GM20000 (cell line): ENCODE data around the gene SLC39A5.

Experiments
- DNase-seq: peaks from one replicate; pipeline ENCODE4 v3.0.0; 2012; ENCODE audit warnings: low spot score
- TF ChIP-seq, protein P1 (sequence below): IDR thresholded peaks from 2 replicates; pipeline ENCODE4 v1.5.1; 2012; ENCODE audit warnings: mild to moderate bottlenecking, control low read depth; ENCODE audit errors: extremely low read depth, missing control alignments

The SLC39A5 gene

DNA sequence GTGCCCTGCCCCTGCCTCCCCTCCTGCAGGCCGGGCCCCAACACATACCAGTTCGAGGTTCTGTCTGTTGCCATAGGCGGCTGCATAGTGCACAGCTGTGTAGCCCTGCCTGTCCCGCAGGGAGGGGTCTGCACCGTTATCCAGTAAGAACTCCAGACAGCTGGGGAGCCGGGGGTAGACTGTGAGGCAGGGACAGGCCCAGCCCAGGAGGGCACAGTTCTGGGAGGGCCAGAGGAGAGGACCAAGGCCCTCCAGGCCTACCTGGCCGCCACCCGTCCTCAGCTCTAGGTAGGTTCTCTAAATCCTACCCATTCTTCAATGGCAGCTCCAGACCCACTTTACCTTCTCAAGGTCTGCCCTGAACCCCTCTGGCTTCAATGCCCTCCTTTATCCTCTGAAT lies 18.9 kb downstream of the SLC39A5 start:
- TF ChIP-seq, protein P1, sequence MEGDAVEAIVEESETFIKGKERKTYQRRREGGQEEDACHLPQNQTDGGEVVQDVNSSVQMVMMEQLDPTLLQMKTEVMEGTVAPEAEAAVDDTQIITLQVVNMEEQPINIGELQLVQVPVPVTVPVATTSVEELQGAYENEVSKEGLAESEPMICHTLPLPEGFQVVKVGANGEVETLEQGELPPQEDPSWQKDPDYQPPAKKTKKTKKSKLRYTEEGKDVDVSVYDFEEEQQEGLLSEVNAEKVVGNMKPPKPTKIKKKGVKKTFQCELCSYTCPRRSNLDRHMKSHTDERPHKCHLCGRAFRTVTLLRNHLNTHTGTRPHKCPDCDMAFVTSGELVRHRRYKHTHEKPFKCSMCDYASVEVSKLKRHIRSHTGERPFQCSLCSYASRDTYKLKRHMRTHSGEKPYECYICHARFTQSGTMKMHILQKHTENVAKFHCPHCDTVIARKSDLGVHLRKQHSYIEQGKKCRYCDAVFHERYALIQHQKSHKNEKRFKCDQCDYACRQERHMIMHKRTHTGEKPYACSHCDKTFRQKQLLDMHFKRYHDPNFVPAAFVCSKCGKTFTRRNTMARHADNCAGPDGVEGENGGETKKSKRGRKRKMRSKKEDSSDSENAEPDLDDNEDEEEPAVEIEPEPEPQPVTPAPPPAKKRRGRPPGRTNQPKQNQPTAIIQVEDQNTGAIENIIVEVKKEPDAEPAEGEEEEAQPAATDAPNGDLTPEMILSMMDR, result no peak
- DNase-seq, result no peak

DNA sequence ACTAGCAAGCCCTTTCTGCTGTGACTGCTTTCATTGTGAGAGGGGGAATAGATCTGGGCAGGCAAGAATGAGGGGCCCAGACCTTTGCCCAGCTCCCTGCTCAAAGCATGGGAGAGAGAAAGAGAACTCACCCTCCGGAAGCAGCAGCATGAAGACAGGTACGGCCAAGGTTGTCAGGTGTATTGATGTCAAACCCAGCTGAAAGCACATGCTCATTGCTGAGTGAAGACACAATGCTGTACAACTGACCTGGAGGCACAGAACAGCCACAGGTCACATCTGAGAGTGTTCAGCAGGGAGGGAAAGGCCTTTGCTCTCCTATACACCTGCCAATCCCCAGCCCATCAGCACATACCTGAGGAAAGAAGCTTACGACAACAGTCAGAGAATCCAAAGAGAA lies 22.8 kb downstream of the SLC39A5 start:
- DNase-seq, result no peak
- TF ChIP-seq, protein P1, result no peak

DNA sequence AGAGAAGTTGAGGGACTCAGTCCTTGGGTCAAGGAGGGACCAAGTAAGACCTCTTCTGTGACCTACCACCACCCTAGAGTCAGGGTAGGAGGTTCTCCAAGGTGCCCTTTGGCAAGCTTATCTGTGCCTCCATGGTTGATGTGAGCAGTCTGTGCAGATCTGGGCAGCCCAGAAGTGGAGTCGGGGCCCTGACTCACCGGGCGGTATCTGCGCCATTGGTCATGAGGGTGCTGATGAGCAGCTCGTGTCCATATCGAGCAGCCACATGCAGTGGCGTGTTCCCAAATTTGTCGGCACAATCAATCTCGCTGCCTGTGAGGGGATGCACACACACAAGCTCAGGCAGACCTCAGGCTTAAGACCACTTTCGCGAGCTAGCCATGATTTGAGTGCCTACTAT lies 23.2 kb downstream of the SLC39A5 start:
- TF ChIP-seq, protein P1, result no peak
- no peak for DNase-seq

DNA sequence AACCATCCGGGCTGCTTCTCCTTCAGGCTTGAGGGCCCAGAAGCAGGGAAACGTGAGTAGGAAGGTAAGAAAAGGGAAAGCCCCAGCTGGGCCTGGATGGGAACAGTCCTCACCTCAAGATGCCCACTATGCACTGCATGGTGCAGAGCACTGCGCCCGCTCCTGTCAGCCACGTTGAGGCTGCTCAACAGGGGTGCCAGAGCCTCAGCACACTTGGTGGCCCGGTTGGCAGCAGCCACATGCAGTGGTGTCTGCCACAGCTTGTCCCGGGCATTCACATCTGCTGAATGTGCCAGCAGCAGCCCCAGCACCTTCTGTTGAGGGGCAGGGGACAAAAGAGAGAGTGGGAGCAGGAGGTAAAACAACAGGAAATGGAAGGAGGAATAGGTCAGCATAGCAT lies 25.8 kb downstream of the SLC39A5 start:
- DNase-seq, result no peak
- TF ChIP-seq, protein P1, result no peak

DNA sequence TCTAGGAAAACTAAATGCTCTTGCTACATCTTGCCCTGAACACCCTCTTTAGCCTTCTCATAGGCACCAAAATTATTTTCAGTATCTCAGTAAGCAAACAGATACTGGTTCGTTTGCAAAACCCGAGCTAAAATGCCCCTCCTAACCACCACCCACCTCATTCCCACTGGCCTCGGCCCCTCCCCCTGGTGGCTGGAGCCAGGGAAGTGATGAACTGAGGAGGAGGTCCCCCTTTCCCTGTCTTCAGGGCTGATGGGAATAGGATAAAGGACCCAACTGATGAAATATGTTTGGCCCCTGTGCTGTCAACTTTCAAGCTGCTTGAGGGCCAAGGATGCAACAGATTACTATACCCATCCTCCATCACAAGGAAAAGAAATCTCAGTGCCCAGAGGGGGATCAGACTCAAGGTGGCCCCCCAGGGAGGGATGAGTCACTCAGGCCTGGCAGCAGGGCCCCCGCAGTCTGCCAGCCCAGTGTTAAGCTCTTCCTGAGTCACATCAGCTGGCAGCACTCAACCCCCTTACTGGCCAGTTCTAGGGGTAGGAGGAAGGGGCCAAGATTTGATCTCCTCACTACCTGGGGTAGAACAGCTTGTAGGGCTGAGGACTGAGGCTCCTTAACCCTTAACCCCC lies 26.6 kb downstream of the SLC39A5 start:
- TF ChIP-seq, protein P1, result no peak
- DNase-seq, result no peak

DNA sequence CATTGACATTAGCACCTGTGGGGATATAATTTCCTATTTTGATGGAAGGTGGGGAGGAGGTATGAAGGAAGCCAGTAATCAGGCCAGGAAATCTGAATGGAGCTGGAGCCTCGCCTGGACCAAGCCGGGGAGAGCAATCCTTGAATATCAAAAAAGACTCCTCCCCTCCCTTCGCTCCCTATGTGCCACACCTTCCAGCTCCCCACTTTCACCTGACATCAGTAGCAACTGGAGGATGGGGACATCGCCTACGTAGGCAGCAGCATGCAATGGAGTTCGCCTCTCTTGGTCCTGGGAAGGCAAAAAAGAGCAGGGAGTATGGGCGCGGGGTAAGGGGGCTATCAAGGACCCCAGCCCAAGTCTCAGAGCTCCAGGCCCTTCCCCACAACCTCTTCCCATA lies 27.2 kb downstream of the SLC39A5 start:
- no peak for DNase-seq
- TF ChIP-seq, protein P1, result no peak

DNA sequence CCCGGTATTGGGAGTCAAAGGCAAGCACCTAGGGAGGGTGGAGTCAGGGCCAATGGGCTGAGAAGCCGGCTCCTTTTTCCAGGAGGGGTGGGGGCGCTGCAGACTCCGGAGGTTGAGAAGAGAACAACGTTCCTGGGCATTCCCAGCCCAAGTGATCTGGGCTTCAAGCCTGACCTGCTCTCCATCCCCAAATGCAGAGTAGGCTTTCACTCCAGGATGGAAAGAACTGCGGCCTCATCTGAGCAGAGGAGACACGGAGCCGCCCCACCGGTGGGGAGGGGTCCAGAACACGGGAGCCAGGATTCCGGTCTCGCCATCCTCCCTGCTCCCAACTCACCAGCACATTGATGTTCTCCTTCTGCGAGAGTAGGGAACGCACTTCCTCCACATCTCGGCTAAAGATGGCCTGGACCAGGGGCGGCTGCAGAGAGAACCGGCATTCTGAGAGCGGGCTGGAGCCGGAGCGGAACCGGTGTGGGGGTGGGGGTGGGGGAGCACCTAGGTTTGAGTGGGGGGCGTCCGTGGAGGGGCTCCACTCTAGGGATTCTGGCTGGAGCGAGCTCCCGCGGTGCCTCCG lies 27.7 kb downstream of the SLC39A5 start:
- peak; percentile 47 for DNase-seq
- TF ChIP-seq, protein P1, result no peak
